H9 (cell line): ENCODE data around the gene CPSF4L. TPM values are rescaled to one million over a fixed set of nuclear protein-coding genes. Genes with fewer than 3 reads are reported as not detected.

Experiments used
- DNase-seq: peaks from one replicate; pipeline ENCODE4 v3.0.0-alpha.2; 2017
- H2AFZ ChIP-seq: one replicate; pipeline ENCODE4 v1.6.1; 2013; ENCODE audit warnings: mild to moderate bottlenecking, low read length, control low read depth, moderate library complexity
- H2AK5ac ChIP-seq: 2 replicates; pipeline ENCODE4 v1.6.1; 2013; ENCODE audit warnings: low read length, control low read depth, mixed read lengths; ENCODE audit not compliant: insufficient read length
- H2BK120ac ChIP-seq: one replicate; pipeline ENCODE4 v1.6.1; 2013; ENCODE audit warnings: low read depth, mild to moderate bottlenecking, low read length, control low read depth, inconsistent platforms; ENCODE audit not compliant: poor library complexity, severe bottlenecking
- H2BK12ac ChIP-seq: 2 replicates; pipeline ENCODE4 v1.6.1; 2013; ENCODE audit warnings: low read length, control low read depth, mixed read lengths, low read depth; ENCODE audit not compliant: insufficient read length
- H2BK15ac ChIP-seq: 2 replicates; pipeline ENCODE4 v1.6.1; 2013; ENCODE audit warnings: low read depth, low read length, control low read depth
- H2BK20ac ChIP-seq: one replicate; pipeline ENCODE4 v1.6.1; 2013; ENCODE audit warnings: low read depth, mild to moderate bottlenecking, low read length, control low read depth, inconsistent platforms; ENCODE audit not compliant: poor library complexity, severe bottlenecking
- H2BK5ac ChIP-seq: 2 replicates; pipeline ENCODE4 v1.6.1; 2013; ENCODE audit warnings: low read length, control low read depth, mixed read lengths; ENCODE audit not compliant: insufficient read length
- H3K14ac ChIP-seq: 2 replicates; pipeline ENCODE4 v1.6.1; 2013; ENCODE audit warnings: low read length, control low read depth; ENCODE audit not compliant: insufficient read depth
- H3K18ac ChIP-seq: 2 replicates; pipeline ENCODE4 v1.6.1; 2013; ENCODE audit warnings: low read depth, mild to moderate bottlenecking, mixed read lengths, low read length, control low read depth; ENCODE audit not compliant: insufficient read length
- H3K23ac ChIP-seq: 2 replicates; pipeline ENCODE4 v1.6.1; 2013; ENCODE audit warnings: low read length, control low read depth, mixed read lengths, low read depth; ENCODE audit not compliant: insufficient read length
- H3K23me2 ChIP-seq: 2 replicates; pipeline ENCODE4 v1.6.1; 2013; ENCODE audit warnings: low read depth, mild to moderate bottlenecking, mixed read lengths, low read length, control low read depth; ENCODE audit not compliant: insufficient read length, poor library complexity, severe bottlenecking
- H3K27ac ChIP-seq: 2 replicates; pipeline ENCODE4 v1.5.1; 2013; ENCODE audit warnings: low read length, control low read depth, mixed read lengths, low read depth; ENCODE audit not compliant: insufficient read length
- H3K27me3 ChIP-seq: 2 replicates; pipeline ENCODE4 v1.6.1; 2013; ENCODE audit warnings: low read length, control low read depth, inconsistent platforms; ENCODE audit not compliant: insufficient read depth
- H3K4ac ChIP-seq: 2 replicates; pipeline ENCODE4 v1.6.1; 2013; ENCODE audit warnings: low read depth, mild to moderate bottlenecking, control low read depth, inconsistent platforms, low read length, moderate library complexity
- H3K4me1 ChIP-seq: 2 replicates; pipeline ENCODE4 v1.6.1; 2013; ENCODE audit warnings: low read length, control low read depth, inconsistent platforms; ENCODE audit not compliant: insufficient read depth
- H3K4me2 ChIP-seq: 2 replicates; pipeline ENCODE4 v1.6.1; 2013; ENCODE audit warnings: low read length, control low read depth, mixed read lengths; ENCODE audit not compliant: insufficient read length, insufficient read depth
- H3K56ac ChIP-seq: 2 replicates; pipeline ENCODE4 v1.6.1; 2013; ENCODE audit warnings: low read depth, mild to moderate bottlenecking, mixed read lengths, low read length, control low read depth; ENCODE audit not compliant: insufficient read length
- H3K79me1 ChIP-seq: 2 replicates; pipeline ENCODE4 v1.6.1; 2013; ENCODE audit warnings: low read depth, mild to moderate bottlenecking, moderate library complexity, low read length, control low read depth, inconsistent platforms; ENCODE audit not compliant: insufficient read depth, poor library complexity, severe bottlenecking
- H3K79me2 ChIP-seq: 2 replicates; pipeline ENCODE4 v1.6.1; 2013; ENCODE audit warnings: low read length, control low read depth, inconsistent platforms; ENCODE audit not compliant: insufficient read depth
- H3K9ac ChIP-seq: 2 replicates; pipeline ENCODE4 v1.6.1; 2013; ENCODE audit warnings: low read length, control low read depth, mixed read lengths; ENCODE audit not compliant: insufficient read length; ENCODE audit errors: extremely low read depth
- H3K9me3 ChIP-seq: one replicate; pipeline ENCODE4 v1.6.1; 2013; ENCODE audit warnings: low read depth, low read length, inconsistent platforms; ENCODE audit not compliant: control insufficient read depth
- H3T11ph ChIP-seq: one replicate; pipeline ENCODE4 v1.6.1; 2013; ENCODE audit warnings: mild to moderate bottlenecking, low read length, control low read depth, inconsistent platforms
- H4K20me1 ChIP-seq: one replicate; pipeline ENCODE4 v1.6.1; 2013; ENCODE audit not compliant: control insufficient read depth, insufficient read length, insufficient read depth
- H4K5ac ChIP-seq: 2 replicates; pipeline ENCODE4 v1.6.1; 2013; ENCODE audit warnings: low read depth, mild to moderate bottlenecking, mixed read lengths, low read length, control low read depth; ENCODE audit not compliant: insufficient read length
- H4K8ac ChIP-seq: replicated peaks from 2 replicates; pipeline ENCODE4 v1.6.1; 2013; ENCODE audit warnings: low read length, control low read depth, mixed read lengths, low read depth; ENCODE audit not compliant: insufficient read length
- H4K91ac ChIP-seq: 2 replicates; pipeline ENCODE4 v1.6.1; 2013; ENCODE audit warnings: low read depth, mild to moderate bottlenecking, moderate library complexity, mixed read lengths, low read length, control low read depth; ENCODE audit not compliant: insufficient read length
- H3K27ac Mint-ChIP-seq, 3 experiments: 2 replicates in 2 of 3; 3 replicates in 1 of 3; pipeline ENCODE4 v1.8.0; 2020 to 2021; ENCODE audit warnings: mixed read lengths in 3 of 3, mild to moderate bottlenecking in 1 of 3, moderate library complexity in 1 of 3
- H3K27me3 Mint-ChIP-seq: 2 replicates; pipeline ENCODE4 v1.8.0; 2021; ENCODE audit warnings: low read depth, mild to moderate bottlenecking, moderate library complexity, mixed read lengths
- H3K36me3 Mint-ChIP-seq, 3 experiments: 2 replicates in 2 of 3; 3 replicates in 1 of 3; pipeline ENCODE4 v1.8.0; 2020 to 2021; ENCODE audit warnings: low read depth in 3 of 3, mixed read lengths in 3 of 3; ENCODE audit not compliant: insufficient read depth in 1 of 3
- H3K4me1 Mint-ChIP-seq, 2 experiments: 2 replicates each; pipeline ENCODE4 v1.8.0; 2020; ENCODE audit warnings: mixed read lengths in 2 of 2
- H3K4me3 Mint-ChIP-seq, 2 experiments: 2 replicates in 1 of 2; 3 replicates in 1 of 2; pipeline ENCODE4 v1.8.0; 2020 to 2021; ENCODE audit warnings: mild to moderate bottlenecking in 2 of 2, mixed read lengths in 2 of 2, moderate library complexity in 1 of 2
- H3K9me3 Mint-ChIP-seq, 2 experiments: 2 replicates in 1 of 2; 3 replicates in 1 of 2; pipeline ENCODE4 v1.8.0; 2020; ENCODE audit warnings: mild to moderate bottlenecking in 2 of 2, mixed read lengths in 2 of 2, moderate library complexity in 1 of 2
- CTCF ChIP-seq: fragments of 200-600 bp; sonication (generic); conservative IDR thresholded peaks from 3 replicates; pipeline ENCODE4 v1.8.0; 2021; ENCODE audit warnings: antibody characterized with exemption, mild to moderate bottlenecking
- WGBS: extraction: QIAGEN DNeasy Blood & Tissue Kit; methylation state at CpG from one replicate; pipeline ENCODE4 v1.1.7; 2013; ENCODE audit warnings: missing lambda C conversion rate, low lambda C conversion rate, mixed read lengths; ENCODE audit not compliant: insufficient read length; ENCODE audit errors: extremely low coverage; 5-methylcytosine and 5-hydroxymethylcytosine counted together
- total RNA-seq: library from RNA; stranded (reverse); gene quantifications from 2 replicates; pipeline ENCODE4 v1.2.1, GENCODE V29; 2021

The CPSF4L gene
- total RNA-seq, 1 experiment from 2014 or later: not detected

DNA sequence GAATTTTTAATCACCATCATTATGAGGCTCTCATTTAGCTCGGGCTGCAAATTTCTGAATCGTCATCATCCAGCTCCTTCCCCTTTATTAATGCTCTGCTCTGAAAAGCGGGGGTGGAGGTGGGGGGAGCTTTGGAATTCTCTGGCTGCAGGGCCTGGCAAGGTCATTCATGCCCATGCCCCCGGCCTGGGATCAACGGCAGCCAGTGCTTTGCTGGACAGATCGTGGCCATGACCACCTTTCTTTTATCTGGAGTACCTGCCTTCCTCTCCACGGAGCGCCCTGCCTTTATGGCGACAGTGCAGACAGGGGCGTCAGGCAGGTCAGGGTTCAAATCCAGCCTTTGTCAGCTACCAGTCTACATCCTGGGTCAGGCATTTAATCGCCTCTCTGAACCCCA lies 5.1 kb upstream of the CPSF4L start:
- Histone ChIP-seq H3K4me1 (peaks cover 3% of the 10 kb centered on the region; the same call in 1 of the 2 replicates), H3K14ac (no peak overlapping the region), H2AK5ac (no peak overlapping the region), H4K91ac (no peak overlapping the region), H3K56ac (no peak overlapping the region), H3T11ph (no peak overlapping the region), H3K9me3 (no peaks in the 10 kb centered on the region), H4K5ac (no peak overlapping the region), H4K8ac (no peak overlapping the region), H3K9ac (no peak overlapping the region), H3K4me2 (no peak overlapping the region), H2BK120ac (no peak overlapping the region), H2BK5ac (no peak overlapping the region), H3K79me2 (no peaks in the 10 kb centered on the region), H4K20me1 (peaks cover 2% of the 10 kb centered on the region), H3K4ac (no peak overlapping the region), H2BK12ac (no peak overlapping the region), H3K18ac (no peak overlapping the region), H3K27ac (no peak overlapping the region), H2AFZ (no peak overlapping the region), H3K79me1 (no peaks in the 10 kb centered on the region), H2BK15ac (no peak overlapping the region), H3K27me3 (no peaks in the 10 kb centered on the region; the same call in 1 of the 2 replicates), H3K23ac (no peak overlapping the region), H3K23me2 (no peaks in the 10 kb centered on the region), H2BK20ac (no peak overlapping the region)
- Mint-ChIP-seq H3K36me3 (no peaks in the 10 kb centered on the region), H3K4me1 (peaks cover 19 to 20% of the 10 kb centered on the region in 2 experiments), H3K27me3 (peaks cover 16% of the 10 kb centered on the region), H3K9me3 (no peaks in the 10 kb centered on the region), H3K4me3 (no peak overlapping the region), H3K27ac (no peak overlapping the region)
- WGBS: no CpG with 5 or more reads among the region's 11 CpGs
- TF ChIP-seq CTCF: no peak
- DNase-seq: no peak
